Islet precursor cell (in vitro differentiated cells): ENCODE results near the gene PLXDC2.

ENCODE experiments used
- DNase-seq: peaks from one replicate; pipeline ENCODE4 v3.0.0-alpha.2; 2018

The PLXDC2 gene

GRCh38 chr10:19915816-19916215 lies 99.6 kb downstream of the PLXDC2 start:
- DNase-seq: no peak

DNA sequence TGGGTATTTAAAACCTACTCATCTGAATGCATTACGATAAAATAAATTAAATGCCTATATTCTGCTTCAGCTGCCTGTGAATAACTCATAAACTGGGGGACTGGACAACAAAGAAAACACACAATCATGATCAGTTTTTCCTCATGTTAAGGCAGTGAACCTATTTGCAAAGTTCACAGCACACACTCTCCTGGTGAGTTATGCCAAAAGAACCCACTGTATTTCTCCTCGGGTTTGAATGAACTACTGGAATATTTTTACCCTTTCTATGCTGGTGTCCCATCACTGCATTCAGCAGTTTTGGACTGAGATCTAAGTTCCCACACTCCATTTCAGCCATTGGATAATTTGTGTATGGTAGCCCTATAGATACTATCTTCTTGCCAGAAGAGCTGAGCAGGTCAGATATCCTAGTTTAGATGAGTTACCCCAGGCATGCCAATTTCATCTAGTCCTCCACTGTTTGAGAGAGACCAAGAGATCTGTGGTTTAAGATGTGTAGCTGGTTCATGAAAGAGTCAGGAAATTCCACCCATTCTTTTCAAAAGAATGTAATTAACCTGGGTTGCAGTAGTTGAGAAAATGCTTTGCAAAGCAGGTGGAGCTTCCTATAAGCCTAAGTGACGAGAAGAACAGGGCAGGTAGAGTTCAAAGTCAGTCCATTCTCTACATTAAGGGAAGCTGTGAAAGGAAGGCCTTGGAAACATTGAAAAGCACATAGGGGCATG lies 101.7 kb downstream of the PLXDC2 start:
- peak; percentile 62 for DNase-seq

- no peak for DNase-seq
Observed at GRCh38 chr10:19918794-19919193, 102.6 kb downstream of the PLXDC2 start.

GRCh38 chr10:19919671-19920070 lies 103.4 kb downstream of the PLXDC2 start:
- DNase-seq: no peak

DNA sequence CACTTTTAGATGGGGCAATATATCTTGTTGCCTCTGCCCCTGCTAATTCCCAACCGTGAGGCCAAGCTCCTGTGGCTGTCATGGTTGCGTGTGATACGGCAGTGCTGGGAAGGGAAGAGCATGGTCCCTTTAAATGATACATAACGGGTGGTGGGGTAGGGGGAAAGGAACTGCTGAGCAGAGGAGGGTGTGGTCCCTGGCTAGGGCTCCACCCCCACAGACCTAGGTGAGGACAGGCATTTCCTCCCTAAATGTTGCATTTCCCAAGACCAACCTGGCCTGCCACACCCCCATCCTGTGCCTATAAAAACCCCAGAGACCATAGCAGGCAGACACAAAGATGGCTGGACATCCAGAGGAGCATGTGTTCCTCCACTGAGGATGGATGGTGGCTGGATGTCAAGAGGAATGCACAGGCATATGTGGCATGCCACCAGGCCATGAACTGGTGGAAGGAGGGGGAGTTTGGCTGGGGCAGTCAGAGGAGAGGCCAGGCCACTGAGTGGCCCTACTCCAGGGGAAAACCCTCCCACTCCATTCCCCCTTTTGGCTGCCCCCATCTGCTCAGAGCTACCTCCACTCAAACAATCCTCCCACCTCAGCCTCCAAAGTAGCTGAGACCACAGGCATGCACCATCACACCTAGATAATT lies 104.0 kb downstream of the PLXDC2 start:
- no peak for DNase-seq

- DNase-seq: no peak
Observed at GRCh38 chr10:19921300-19922140, 105.3 kb downstream of the PLXDC2 start.

DNA sequence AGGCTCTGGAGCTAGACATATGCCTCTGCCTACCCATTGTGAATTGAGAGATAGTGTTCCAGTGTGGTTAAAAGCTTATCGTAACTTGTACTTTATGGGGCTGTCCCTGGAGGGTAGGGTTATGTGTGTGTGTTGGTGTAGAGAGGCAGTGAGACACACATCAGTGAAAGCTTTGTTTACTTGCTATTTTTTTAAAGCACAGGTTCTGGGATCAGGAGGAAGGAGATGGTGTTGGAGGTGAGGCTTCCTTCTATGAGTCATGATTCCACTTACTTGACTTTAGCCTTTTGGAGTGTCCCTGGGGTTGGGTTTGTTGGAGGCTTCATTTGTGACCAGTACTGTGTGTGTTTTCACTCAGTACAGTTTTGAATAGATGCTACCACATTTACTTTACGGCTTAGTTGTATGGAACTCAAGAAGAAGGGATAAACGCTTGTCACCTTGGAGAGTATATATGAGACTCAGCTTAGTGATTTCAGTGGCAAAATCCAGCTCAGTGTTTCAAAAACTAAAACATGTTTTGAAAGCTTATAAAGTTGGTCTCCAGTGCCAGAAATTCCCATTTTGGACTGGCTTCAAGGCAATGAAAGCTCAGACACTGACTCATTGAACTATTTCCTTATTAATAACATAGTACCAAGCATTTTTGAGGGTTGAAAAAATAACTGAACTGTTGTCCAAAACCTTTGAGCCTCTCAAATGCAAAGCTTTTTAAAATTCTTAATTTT lies 106.2 kb downstream of the PLXDC2 start:
- DNase-seq: peak; percentile 63

- no peak for DNase-seq
Observed at GRCh38 chr10:19925064-19925463, 108.8 kb downstream of the PLXDC2 start.

DNA sequence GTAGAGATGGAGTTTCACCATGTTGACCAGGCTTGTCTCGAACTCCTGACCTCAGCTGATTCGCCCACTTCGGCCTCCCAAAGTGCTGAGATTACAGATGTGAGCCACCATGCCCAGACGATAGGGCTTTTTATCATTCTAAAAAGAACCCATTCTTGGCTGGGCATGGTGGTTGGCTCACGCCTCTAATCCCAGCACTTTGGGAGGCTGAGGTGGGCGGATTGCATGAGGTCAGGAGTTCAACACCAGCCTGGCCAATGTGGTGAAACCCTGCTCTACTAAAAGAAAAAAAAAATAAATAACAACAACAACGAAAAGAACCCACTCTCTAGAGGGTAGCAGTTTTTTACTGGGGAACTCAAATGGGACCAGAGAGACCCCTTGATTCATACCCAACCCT lies 112.7 kb downstream of the PLXDC2 start:
- no peak for DNase-seq

DNA sequence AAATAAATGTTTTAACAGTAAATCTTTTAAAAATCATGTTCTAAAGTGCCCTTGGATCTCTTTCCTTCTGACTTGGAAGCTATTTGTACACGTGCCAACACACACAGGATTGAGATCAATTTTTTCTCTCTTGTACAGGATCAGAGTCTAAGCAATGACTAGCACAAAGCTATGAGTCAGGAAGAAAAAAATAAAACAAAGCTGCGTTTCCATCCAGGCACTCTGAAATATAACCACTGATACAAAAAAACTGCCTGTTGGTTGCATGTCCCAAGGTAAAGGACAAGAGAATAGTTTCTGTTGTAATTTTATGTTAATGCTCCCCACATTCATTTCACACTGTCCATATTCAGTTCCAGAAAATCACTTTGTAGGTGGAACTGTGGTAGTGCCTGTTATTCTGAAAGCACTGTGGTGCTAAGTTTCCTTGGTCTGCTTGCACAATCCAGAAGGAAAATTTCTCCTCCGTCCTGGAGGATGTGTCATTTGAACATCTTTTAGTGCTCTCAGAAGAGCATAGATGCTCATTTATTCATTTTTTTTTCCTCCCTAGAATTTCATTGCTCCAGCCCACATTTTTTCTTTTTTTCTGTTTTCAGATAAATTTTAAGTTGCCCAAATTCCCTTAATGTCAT lies 113.4 kb downstream of the PLXDC2 start:
- DNase-seq: no peak

GRCh38 chr10:19930936-19931893 lies 115.0 kb downstream of the PLXDC2 start:
- DNase-seq: peak; percentile 58

GRCh38 chr10:19931894-19932590 lies 115.8 kb downstream of the PLXDC2 start:
- no peak for DNase-seq

- no peak for DNase-seq
Observed at GRCh38 chr10:19932806-19933371, 116.7 kb downstream of the PLXDC2 start.

DNA sequence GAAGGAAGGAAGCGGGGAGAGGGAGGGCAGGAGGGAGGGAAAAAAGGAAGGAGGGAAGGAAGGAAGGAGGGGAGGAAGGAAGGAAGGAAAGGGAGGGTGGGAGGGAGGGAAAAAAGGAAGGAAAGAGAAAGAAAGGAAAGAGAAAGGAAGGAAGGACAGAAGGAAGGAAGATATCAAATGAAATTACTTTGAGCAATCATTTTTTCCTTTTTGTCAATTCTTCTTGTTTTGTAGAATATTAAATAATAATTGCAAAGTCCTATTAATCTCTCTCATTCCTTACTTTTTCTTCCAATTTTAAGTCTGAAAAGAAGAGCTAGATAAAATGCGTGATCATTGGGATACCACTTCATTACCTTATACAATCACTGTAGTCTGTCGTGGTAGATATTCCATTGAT lies 117.5 kb downstream of the PLXDC2 start:
- no peak for DNase-seq

DNA sequence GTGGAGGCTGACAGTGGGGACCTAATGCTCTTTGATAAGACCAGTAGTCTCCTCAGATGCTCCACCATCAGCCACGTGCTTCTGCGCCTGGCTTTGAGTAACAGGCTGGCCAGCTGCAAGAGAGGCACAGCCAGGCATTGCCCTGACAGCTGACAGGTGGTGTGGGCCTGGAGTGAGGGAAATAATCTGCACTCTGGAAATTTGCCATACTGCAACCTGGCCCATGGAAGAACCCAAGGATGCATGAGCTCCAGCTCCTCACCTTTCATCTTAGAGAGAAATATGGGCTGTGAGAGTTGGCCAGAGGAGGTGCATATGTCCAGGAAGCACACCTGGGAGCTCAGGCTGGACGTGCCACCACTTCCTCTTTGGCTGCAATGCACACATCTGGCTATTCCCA lies 118.9 kb downstream of the PLXDC2 start:
- DNase-seq: no peak

GRCh38 chr10:19936289-19936688 lies 120.1 kb downstream of the PLXDC2 start:
- DNase-seq: no peak

DNA sequence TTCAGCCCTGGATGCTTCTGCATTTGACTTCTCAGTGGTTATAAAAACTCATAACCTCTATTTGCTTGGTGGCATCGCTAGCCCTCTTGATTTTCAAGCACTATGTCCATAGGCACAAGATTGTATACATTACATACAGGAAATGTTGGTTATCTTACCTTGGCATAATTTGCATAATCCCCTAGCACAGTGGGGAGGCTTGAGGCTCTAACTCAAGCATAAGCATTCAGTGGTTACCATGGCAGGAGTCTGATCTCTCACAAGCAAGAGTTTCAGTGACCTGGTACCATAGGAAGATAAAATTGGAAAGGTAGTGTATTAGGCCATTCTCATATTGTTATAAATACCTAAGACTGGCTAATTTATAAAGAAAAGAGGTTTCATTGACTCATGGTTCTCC lies 121.8 kb downstream of the PLXDC2 start:
- no peak for DNase-seq

GRCh38 chr10:19941206-19941880 lies 125.1 kb downstream of the PLXDC2 start:
- DNase-seq: no peak

DNA sequence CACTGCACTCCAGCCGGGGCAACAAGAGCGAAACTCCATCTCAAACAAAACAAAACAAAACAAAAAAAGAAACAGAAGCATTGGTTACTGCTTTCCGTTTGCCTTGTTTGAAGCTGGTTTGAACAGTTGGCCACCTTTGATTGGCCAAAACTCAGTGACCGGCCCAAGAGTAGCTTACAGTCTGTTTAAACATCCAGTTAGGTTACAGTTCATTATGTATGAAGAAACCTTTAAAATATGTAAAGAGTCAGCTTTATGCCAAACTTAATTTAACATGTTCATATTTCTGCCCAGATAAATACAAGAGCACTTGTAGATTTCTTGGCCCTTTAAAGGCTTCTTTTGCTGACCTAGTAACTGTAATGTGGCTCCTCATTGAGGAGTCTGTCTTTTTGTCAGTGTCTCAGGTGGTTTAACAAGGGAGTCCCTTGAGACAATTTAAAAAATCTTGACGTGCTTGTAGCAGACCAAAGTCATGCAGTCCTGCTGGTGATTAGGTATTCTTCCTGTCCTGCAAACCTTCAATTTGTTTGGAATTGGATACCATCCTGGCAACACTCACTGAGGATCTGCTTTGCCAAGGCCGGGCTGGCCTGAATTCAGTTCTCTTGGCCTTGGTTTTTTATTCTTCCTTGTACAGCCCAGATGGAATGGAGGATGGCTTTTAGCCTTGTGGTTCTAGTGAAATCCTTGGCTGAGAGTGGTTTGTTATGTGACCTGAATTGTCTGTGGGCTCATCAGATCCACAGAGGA lies 128.9 kb downstream of the PLXDC2 start:
- no peak for DNase-seq
